SJSA1 (cell line): Measurements from ENCODE around the gene SLX4. TPM values are rescaled to one million over a fixed set of nuclear protein-coding genes. Genes with fewer than 3 reads are reported as not detected.

ENCODE experiments used
- DNase-seq, 2 experiments: peaks; one replicate each; pipeline ENCODE4 v3.0.0-alpha.2; 2015 to 2020; ENCODE audit warnings: low spot score in 2 of 2, low read depth in 1 of 2
- H3K27ac ChIP-seq: fragments of 250-450 bp; sonication (Bioruptor Pico); 2 replicates; pipeline ENCODE4 v1.5.1; 2020; ENCODE audit warnings: mild to moderate bottlenecking, moderate library complexity
- H3K27me3 ChIP-seq: fragments of 250-450 bp; sonication (Bioruptor Pico); replicated peaks from 2 replicates; pipeline ENCODE4 v1.5.1; 2020; ENCODE audit warnings: mild to moderate bottlenecking, moderate library complexity
- H3K36me3 ChIP-seq: fragments of 250-450 bp; sonication (Bioruptor Pico); 2 replicates; pipeline ENCODE4 v1.5.1; 2020; ENCODE audit warnings: mild to moderate bottlenecking
- H3K4me1 ChIP-seq: fragments of 250-450 bp; sonication (Bioruptor Pico); replicated peaks from 2 replicates; pipeline ENCODE4 v1.6.1; 2021; ENCODE audit warnings: mild to moderate bottlenecking
- H3K4me3 ChIP-seq: fragments of 250-450 bp; sonication (Bioruptor Pico); 2 replicates; pipeline ENCODE4 v1.5.1; 2020; ENCODE audit warnings: mild to moderate bottlenecking
- H3K9me3 ChIP-seq: fragments of 250-450 bp; sonication (Bioruptor Pico); replicated peaks from 2 replicates; pipeline ENCODE4 v1.5.1; 2020; ENCODE audit warnings: mild to moderate bottlenecking
- total RNA-seq: library from RNA; depleted of rRNA; stranded (reverse); fragments of >200 nt; shearing (Covaris generic); gene quantifications from 2 replicates; pipeline ENCODE4 v1.2.3, GENCODE V29; 2014

The SLX4 gene
- total RNA-seq, 1 experiment from 2014 or later = 6.0 TPM

GRCh38 chr16:3553138-3553923 lies 58.1 kb downstream of the SLX4 start:
- Histone ChIP-seq H3K36me3 (no peaks in the 10 kb centered on the region), H3K27me3 (no peaks in the 10 kb centered on the region), H3K9me3 (no peaks in the 10 kb centered on the region; the same call in 1 of the 2 replicates), H3K4me3 (no peak overlapping the region), H3K27ac (no peak overlapping the region), H3K4me1 (no peaks in the 10 kb centered on the region)
- DNase-seq = no peak

GRCh38 chr16:3550851-3551847 lies 60.3 kb downstream of the SLX4 start:
- DNase-seq = no peak
- Histone ChIP-seq H3K27ac (no peak overlapping the region), H3K4me3 (no peak overlapping the region), H3K4me1 (no peaks in the 10 kb centered on the region), H3K36me3 (no peaks in the 10 kb centered on the region), H3K9me3 (no peaks in the 10 kb centered on the region; the same call in 1 of the 2 replicates), H3K27me3 (no peaks in the 10 kb centered on the region)

- Histone ChIP-seq H3K4me3 (no peak overlapping the region), H3K27me3 (no peaks in the 10 kb centered on the region), H3K9me3 (no peaks in the 10 kb centered on the region; the same call in 1 of the 2 replicates), H3K36me3 (no peaks in the 10 kb centered on the region), H3K27ac (no peak overlapping the region), H3K4me1 (no peaks in the 10 kb centered on the region)
- no peak for DNase-seq
Measured at GRCh38 chr16:3549906-3550305, 61.5 kb downstream of the SLX4 start.

- no peak for DNase-seq
- no peak overlapping the region for H3K4me3 ChIP-seq
- H3K9me3 ChIP-seq = no peaks in the 10 kb centered on the region; the same call in 1 of the 2 replicates
- no peaks in the 10 kb centered on the region for H3K4me1 ChIP-seq
- no peaks in the 10 kb centered on the region for H3K36me3 ChIP-seq
- no peak overlapping the region for H3K27ac ChIP-seq
- H3K27me3 ChIP-seq = no peaks in the 10 kb centered on the region
Measured at GRCh38 chr16:3548859-3549258, 62.5 kb downstream of the SLX4 start.

- no peak for DNase-seq
- no peaks in the 10 kb centered on the region for H3K4me1 ChIP-seq
Measured at GRCh38 chr16:3548445-3548844, 63.0 kb downstream of the SLX4 start.

GRCh38 chr16:3546986-3547682 lies 64.3 kb downstream of the SLX4 start:
- Histone ChIP-seq H3K36me3 (no peaks in the 10 kb centered on the region), H3K4me3 (no peak overlapping the region), H3K27ac (no peak overlapping the region), H3K4me1 (no peaks in the 10 kb centered on the region), H3K27me3 (no peaks in the 10 kb centered on the region), H3K9me3 (no peaks in the 10 kb centered on the region)
- DNase-seq = no peak

More at GRCh38 chr16:3548445-3548844, 63.0 kb downstream of the SLX4 start:
- Histone ChIP-seq H3K27ac (no peak overlapping the region), H3K27me3 (no peaks in the 10 kb centered on the region), H3K36me3 (no peaks in the 10 kb centered on the region), H3K4me3 (no peak overlapping the region), H3K9me3 (no peaks in the 10 kb centered on the region; the same call in 1 of the 2 replicates)

- Histone ChIP-seq H3K36me3 (no peaks in the 10 kb centered on the region), H3K27me3 (no peaks in the 10 kb centered on the region), H3K4me3 (no peak overlapping the region), H3K9me3 (no peaks in the 10 kb centered on the region), H3K4me1 (no peaks in the 10 kb centered on the region), H3K27ac (no peak overlapping the region)
- no peak for DNase-seq
Measured at GRCh38 chr16:3542601-3543373, 68.6 kb downstream of the SLX4 start.

- H3K36me3 ChIP-seq = no peaks in the 10 kb centered on the region
- H3K4me1 ChIP-seq = no peaks in the 10 kb centered on the region
- no peak overlapping the region for H3K4me3 ChIP-seq
- no peak overlapping the region for H3K27ac ChIP-seq
- H3K9me3 ChIP-seq = no peaks in the 10 kb centered on the region
- no peak for DNase-seq
- no peaks in the 10 kb centered on the region for H3K27me3 ChIP-seq
Measured at GRCh38 chr16:3541527-3542155, 69.8 kb downstream of the SLX4 start.

- DNase-seq = no peak
- Histone ChIP-seq H3K9me3 (no peaks in the 10 kb centered on the region), H3K27ac (no peak overlapping the region), H3K36me3 (0 out of 2 replicates have a peak, but pooled peaks cover 2% of the 10 kb centered on the region), H3K4me3 (no peak overlapping the region), H3K4me1 (0 out of 2 replicates have a peak, but pooled peaks cover 3% of the 10 kb centered on the region), H3K27me3 (no peaks in the 10 kb centered on the region)
Measured at GRCh38 chr16:3538222-3538621, 73.2 kb downstream of the SLX4 start.

GRCh38 chr16:3536851-3537250 lies 74.6 kb downstream of the SLX4 start:
- no peak overlapping the region for H3K27ac ChIP-seq
- H3K4me1 ChIP-seq = 0 out of 2 replicates have a peak, but pooled peaks cover 3% of the 10 kb centered on the region
- DNase-seq = no peak
- no peak overlapping the region for H3K4me3 ChIP-seq
- H3K36me3 ChIP-seq = peaks cover 6% of the 10 kb centered on the region; the same call in 1 of the 2 replicates
- no peaks in the 10 kb centered on the region for H3K27me3 ChIP-seq
- H3K9me3 ChIP-seq = no peaks in the 10 kb centered on the region

- H3K4me1 ChIP-seq = 0 out of 2 replicates have a peak, but pooled peaks cover 3% of the 10 kb centered on the region
- no peak overlapping the region for H3K4me3 ChIP-seq
- H3K27ac ChIP-seq = no peak overlapping the region
- H3K27me3 ChIP-seq = no peaks in the 10 kb centered on the region
- no peaks in the 10 kb centered on the region for H3K9me3 ChIP-seq
- no peak for DNase-seq
- peaks cover 6% of the 10 kb centered on the region; the same call in 1 of the 2 replicates for H3K36me3 ChIP-seq
Measured at GRCh38 chr16:3536271-3536731, 75.1 kb downstream of the SLX4 start.

- DNase-seq = no peak
- H3K9me3 ChIP-seq = no peaks in the 10 kb centered on the region
- H3K27me3 ChIP-seq = no peaks in the 10 kb centered on the region
- no peak overlapping the region for H3K27ac ChIP-seq
- H3K4me1 ChIP-seq = 0 out of 2 replicates have a peak, but pooled peaks cover 3% of the 10 kb centered on the region
- no peak overlapping the region for H3K4me3 ChIP-seq
- peaks cover 14% of the 10 kb centered on the region; the same call in 1 of the 2 replicates for H3K36me3 ChIP-seq
Measured at GRCh38 chr16:3534126-3534525, 77.3 kb downstream of the SLX4 start.
